HEK293 (cell line): ENCODE measurements around the gene PER1.
A peak's percentile ranks its signal among the peaks of the same experiment; 100 is the strongest.

Experiments used
- GLI4 ChIP-seq: fragments of 450-650 bp; formaldehyde crosslinking; IDR thresholded peaks from 2 replicates; pipeline ENCODE4 v1.5.1; 2016; ENCODE audit warnings: missing biosample characterization, missing genetic modification characterization
- GLIS1 ChIP-seq: fragments of 450-650 bp; formaldehyde crosslinking; IDR thresholded peaks from 2 replicates; pipeline ENCODE4 v1.5.1; 2016; ENCODE audit warnings: missing biosample characterization, missing genetic modification characterization
- KLF16 ChIP-seq: fragments of 450-650 bp; formaldehyde crosslinking; IDR thresholded peaks from 2 replicates; pipeline ENCODE4 v1.5.1; 2017; ENCODE audit warnings: missing biosample characterization, missing genetic modification characterization
- OSR2 ChIP-seq: fragments of 450-650 bp; formaldehyde crosslinking; IDR thresholded peaks from 2 replicates; pipeline ENCODE4 v1.5.1; 2016; ENCODE audit warnings: missing biosample characterization, missing genetic modification characterization
- OVOL3 ChIP-seq: fragments of 450-650 bp; formaldehyde crosslinking; IDR thresholded peaks from 2 replicates; pipeline ENCODE4 v1.5.1; 2016; ENCODE audit warnings: missing biosample characterization, missing genetic modification characterization
- REPIN1 ChIP-seq: fragments of 450-650 bp; formaldehyde crosslinking; IDR thresholded peaks from 2 replicates; pipeline ENCODE4 v1.5.1; 2017; ENCODE audit warnings: missing biosample characterization, missing genetic modification characterization, low read depth
- TRIM28 ChIP-seq: IDR thresholded peaks from 2 replicates; pipeline ENCODE4 v1.6.1; 2011; ENCODE audit warnings: low read length, control low read depth, borderline replicate concordance
- ZBTB8A ChIP-seq: fragments of 450-650 bp; formaldehyde crosslinking; IDR thresholded peaks from 2 replicates; pipeline ENCODE4 v1.5.1; 2016; ENCODE audit warnings: missing biosample characterization, missing genetic modification characterization
- ZFHX2 ChIP-seq: fragments of 450-650 bp; formaldehyde crosslinking; conservative IDR thresholded peaks from 2 replicates; pipeline ENCODE4 v1.5.1; 2016; ENCODE audit warnings: missing biosample characterization, missing genetic modification characterization
- ZFP3 ChIP-seq: fragments of 450-650 bp; formaldehyde crosslinking; IDR thresholded peaks from 2 replicates; pipeline ENCODE4 v1.5.1; 2016; ENCODE audit warnings: low read depth, missing biosample characterization, missing genetic modification characterization
- ZNF10 ChIP-seq: fragments of 450-650 bp; formaldehyde crosslinking; IDR thresholded peaks from 2 replicates; pipeline ENCODE4 v1.5.1; 2017; ENCODE audit warnings: missing biosample characterization, missing genetic modification characterization
- ZNF132 ChIP-seq: fragments of 450-650 bp; formaldehyde crosslinking; IDR thresholded peaks from 2 replicates; pipeline ENCODE4 v1.5.1; 2017; ENCODE audit warnings: missing biosample characterization, missing genetic modification characterization, borderline replicate concordance
- ZNF138 ChIP-seq: fragments of 450-650 bp; formaldehyde crosslinking; IDR thresholded peaks from 2 replicates; pipeline ENCODE4 v1.5.1; 2016; ENCODE audit warnings: missing biosample characterization, missing genetic modification characterization, borderline replicate concordance
- ZNF184 ChIP-seq: fragments of 450-650 bp; IDR thresholded peaks from 2 replicates; pipeline ENCODE4 v1.5.1; 2018; ENCODE audit warnings: missing biosample characterization, mild to moderate bottlenecking, missing genetic modification characterization
- ZNF19 ChIP-seq: fragments of 450-650 bp; formaldehyde crosslinking; IDR thresholded peaks from 2 replicates; pipeline ENCODE4; 2016; ENCODE audit warnings: missing biosample characterization, missing genetic modification characterization, low read depth
- ZNF214 ChIP-seq: fragments of 450-650 bp; formaldehyde crosslinking; IDR thresholded peaks from 2 replicates; pipeline ENCODE4 v1.5.1; 2017; ENCODE audit warnings: missing biosample characterization, mild to moderate bottlenecking, missing genetic modification characterization, borderline replicate concordance
- ZNF433 ChIP-seq: fragments of 450-650 bp; formaldehyde crosslinking; IDR thresholded peaks from 2 replicates; pipeline ENCODE4 v1.5.1; 2016; ENCODE audit warnings: missing biosample characterization, missing genetic modification characterization, low read depth
- ZNF473 ChIP-seq: fragments of 450-650 bp; formaldehyde crosslinking; IDR thresholded peaks from 2 replicates; pipeline ENCODE4 v1.5.1; 2017; ENCODE audit warnings: missing biosample characterization, missing genetic modification characterization
- ZNF48 ChIP-seq: fragments of 450-650 bp; formaldehyde crosslinking; IDR thresholded peaks from 2 replicates; pipeline ENCODE4 v1.5.1; 2016; ENCODE audit warnings: missing biosample characterization, missing genetic modification characterization
- ZNF488 ChIP-seq: fragments of 450-650 bp; formaldehyde crosslinking; IDR thresholded peaks from 2 replicates; pipeline ENCODE4 v1.5.1; 2016; ENCODE audit warnings: missing biosample characterization, missing genetic modification characterization
- ZNF501 ChIP-seq: fragments of 450-650 bp; formaldehyde crosslinking; IDR thresholded peaks from 2 replicates; pipeline ENCODE4 v1.5.1; 2016; ENCODE audit warnings: missing biosample characterization, missing genetic modification characterization
- ZNF510 ChIP-seq: fragments of 450-650 bp; formaldehyde crosslinking; IDR thresholded peaks from 2 replicates; pipeline ENCODE4 v1.5.1; 2018; ENCODE audit warnings: mild to moderate bottlenecking, missing genetic modification characterization, missing biosample characterization; ENCODE audit not compliant: insufficient replicate concordance
- ZNF555 ChIP-seq: fragments of 450-650 bp; formaldehyde crosslinking; conservative IDR thresholded peaks from 2 replicates; pipeline ENCODE4 v1.5.1; 2017; ENCODE audit warnings: missing biosample characterization, mild to moderate bottlenecking, missing genetic modification characterization, inconsistent platforms
- ZNF610 ChIP-seq: fragments of 450-650 bp; formaldehyde crosslinking; IDR thresholded peaks from 2 replicates; pipeline ENCODE4 v1.5.1; 2016; ENCODE audit warnings: missing biosample characterization, missing genetic modification characterization, borderline replicate concordance
- ZNF626 ChIP-seq: fragments of 450-650 bp; sonication (Bioruptor Pico); formaldehyde crosslinking; IDR thresholded peaks from 2 replicates; pipeline ENCODE4 v1.5.1; 2018; ENCODE audit warnings: missing biosample characterization, missing genetic modification characterization, inconsistent platforms
- ZNF704 ChIP-seq: fragments of 450-650 bp; formaldehyde crosslinking; IDR thresholded peaks from 2 replicates; pipeline ENCODE4 v1.5.1; 2016; ENCODE audit warnings: missing biosample characterization, missing genetic modification characterization
- ZNF777 ChIP-seq: fragments of 450-650 bp; formaldehyde crosslinking; IDR thresholded peaks from 2 replicates; pipeline ENCODE4 v1.5.1; 2017; ENCODE audit warnings: missing biosample characterization, missing genetic modification characterization, borderline replicate concordance
- ZNF837 ChIP-seq: fragments of 450-650 bp; formaldehyde crosslinking; IDR thresholded peaks from 2 replicates; pipeline ENCODE4 v1.5.1; 2016; ENCODE audit warnings: missing biosample characterization, missing genetic modification characterization
- ZSCAN23 ChIP-seq: fragments of 450-650 bp; formaldehyde crosslinking; IDR thresholded peaks from 2 replicates; pipeline ENCODE4 v1.5.1; 2016; ENCODE audit warnings: missing biosample characterization, missing genetic modification characterization
- TF ChIP-seq, protein P1 (sequence below): fragments of 450-650 bp; formaldehyde crosslinking; conservative IDR thresholded peaks from 2 replicates; pipeline ENCODE4 v1.5.1; 2016; ENCODE audit warnings: low read depth, missing biosample characterization, missing genetic modification characterization
- TF ChIP-seq, protein P2 (sequence below): fragments of 450-650 bp; formaldehyde crosslinking; IDR thresholded peaks from 2 replicates; pipeline ENCODE4 v1.5.1; 2016; ENCODE audit warnings: missing biosample characterization, missing genetic modification characterization

The PER1 gene

GRCh38 chr17:8120520-8121406 is 31.4 kb downstream of the PER1 start (continued):
- 0 out of 2 replicates have a peak, but pooled peaks have one; percentile 7 for TF ChIP-seq ZNF777
- no peak for TF ChIP-seq ZNF837 (tag by site-specific recombination)
- TF ChIP-seq ZNF501: peak; percentile 71; the same call in 1 of the 2 replicates
- TF ChIP-seq REPIN1 (tag by site-specific recombination): peak; percentile 57; the same call in 1 of the 2 replicates
- TF ChIP-seq OVOL3 (tag by site-specific recombination): peak; percentile 36; the same call in 1 of the 2 replicates
- no peak for TF ChIP-seq ZNF473
- peak; percentile 6; the same call in 1 of the 2 replicates for TF ChIP-seq ZFP3
- peak; percentile 43; the same call in 1 of the 2 replicates for TF ChIP-seq ZNF610
- TF ChIP-seq ZNF10 (tag by site-specific recombination): 0 out of 2 replicates have a peak, but pooled peaks have one; percentile 40
- TF ChIP-seq ZNF48 (tag by site-specific recombination): no peak
- TF ChIP-seq ZNF626 (tag by site-specific recombination): no peak
- TF ChIP-seq GLI4 (tag by site-specific recombination): peak; percentile 61; the same call in 1 of the 2 replicates
- TF ChIP-seq ZNF138 (tag by site-specific recombination): no peak
- TF ChIP-seq KLF16 (tag by site-specific recombination): peak; percentile 80
- TF ChIP-seq, protein P1, sequence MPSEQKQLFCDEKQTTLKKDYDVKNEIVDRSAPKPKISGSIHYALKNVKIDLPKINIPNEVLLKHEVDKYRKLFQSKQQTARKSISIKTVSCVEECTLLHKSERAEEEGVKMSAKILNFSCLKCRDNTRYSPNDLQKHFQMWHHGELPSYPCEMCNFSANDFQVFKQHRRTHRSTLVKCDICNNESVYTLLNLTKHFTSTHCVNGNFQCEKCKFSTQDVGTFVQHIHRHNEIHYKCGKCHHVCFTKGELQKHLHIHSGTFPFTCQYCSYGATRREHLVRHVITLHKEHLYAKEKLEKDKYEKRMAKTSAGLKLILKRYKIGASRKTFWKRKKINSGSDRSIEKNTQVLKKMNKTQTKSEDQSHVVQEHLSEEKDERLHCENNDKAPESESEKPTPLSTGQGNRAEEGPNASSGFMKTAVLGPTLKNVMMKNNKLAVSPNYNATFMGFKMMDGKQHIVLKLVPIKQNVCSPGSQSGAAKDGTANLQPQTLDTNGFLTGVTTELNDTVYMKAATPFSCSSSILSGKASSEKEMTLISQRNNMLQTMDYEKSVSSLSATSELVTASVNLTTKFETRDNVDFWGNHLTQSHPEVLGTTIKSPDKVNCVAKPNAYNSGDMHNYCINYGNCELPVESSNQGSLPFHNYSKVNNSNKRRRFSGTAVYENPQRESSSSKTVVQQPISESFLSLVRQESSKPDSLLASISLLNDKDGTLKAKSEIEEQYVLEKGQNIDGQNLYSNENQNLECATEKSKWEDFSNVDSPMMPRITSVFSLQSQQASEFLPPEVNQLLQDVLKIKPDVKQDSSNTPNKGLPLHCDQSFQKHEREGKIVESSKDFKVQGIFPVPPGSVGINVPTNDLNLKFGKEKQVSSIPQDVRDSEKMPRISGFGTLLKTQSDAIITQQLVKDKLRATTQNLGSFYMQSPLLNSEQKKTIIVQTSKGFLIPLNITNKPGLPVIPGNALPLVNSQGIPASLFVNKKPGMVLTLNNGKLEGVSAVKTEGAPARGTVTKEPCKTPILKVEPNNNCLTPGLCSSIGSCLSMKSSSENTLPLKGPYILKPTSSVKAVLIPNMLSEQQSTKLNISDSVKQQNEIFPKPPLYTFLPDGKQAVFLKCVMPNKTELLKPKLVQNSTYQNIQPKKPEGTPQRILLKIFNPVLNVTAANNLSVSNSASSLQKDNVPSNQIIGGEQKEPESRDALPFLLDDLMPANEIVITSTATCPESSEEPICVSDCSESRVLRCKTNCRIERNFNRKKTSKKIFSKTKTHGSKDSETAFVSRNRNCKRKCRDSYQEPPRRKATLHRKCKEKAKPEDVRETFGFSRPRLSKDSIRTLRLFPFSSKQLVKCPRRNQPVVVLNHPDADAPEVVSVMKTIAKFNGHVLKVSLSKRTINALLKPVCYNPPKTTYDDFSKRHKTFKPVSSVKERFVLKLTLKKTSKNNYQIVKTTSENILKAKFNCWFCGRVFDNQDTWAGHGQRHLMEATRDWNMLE (tag by site-specific recombination): 0 out of 2 replicates have a peak, but pooled peaks have one; percentile 17
- peak; percentile 18; the same call in 1 of the 2 replicates for TF ChIP-seq GLIS1 (tag by site-specific recombination)
- no peak for TF ChIP-seq ZNF132
- no peak for TF ChIP-seq ZNF19 (tag by site-specific recombination)
- no peak for TF ChIP-seq ZNF488
- TF ChIP-seq ZNF555 (tag by site-specific recombination): no peak
- TF ChIP-seq, protein P2, sequence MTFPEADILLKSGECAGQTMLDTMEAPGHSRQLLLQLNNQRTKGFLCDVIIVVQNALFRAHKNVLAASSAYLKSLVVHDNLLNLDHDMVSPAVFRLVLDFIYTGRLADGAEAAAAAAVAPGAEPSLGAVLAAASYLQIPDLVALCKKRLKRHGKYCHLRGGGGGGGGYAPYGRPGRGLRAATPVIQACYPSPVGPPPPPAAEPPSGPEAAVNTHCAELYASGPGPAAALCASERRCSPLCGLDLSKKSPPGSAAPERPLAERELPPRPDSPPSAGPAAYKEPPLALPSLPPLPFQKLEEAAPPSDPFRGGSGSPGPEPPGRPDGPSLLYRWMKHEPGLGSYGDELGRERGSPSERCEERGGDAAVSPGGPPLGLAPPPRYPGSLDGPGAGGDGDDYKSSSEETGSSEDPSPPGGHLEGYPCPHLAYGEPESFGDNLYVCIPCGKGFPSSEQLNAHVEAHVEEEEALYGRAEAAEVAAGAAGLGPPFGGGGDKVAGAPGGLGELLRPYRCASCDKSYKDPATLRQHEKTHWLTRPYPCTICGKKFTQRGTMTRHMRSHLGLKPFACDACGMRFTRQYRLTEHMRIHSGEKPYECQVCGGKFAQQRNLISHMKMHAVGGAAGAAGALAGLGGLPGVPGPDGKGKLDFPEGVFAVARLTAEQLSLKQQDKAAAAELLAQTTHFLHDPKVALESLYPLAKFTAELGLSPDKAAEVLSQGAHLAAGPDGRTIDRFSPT (tag by site-specific recombination): no peak
- no peak for TF ChIP-seq ZNF704 (tag by site-specific recombination)
- TF ChIP-seq ZFHX2 (tag by site-specific recombination): peak; percentile 56
- TF ChIP-seq ZSCAN23 (tag by site-specific recombination): peak; percentile 77; the same call in 1 of the 2 replicates
- no peak for TF ChIP-seq ZNF510 (tag by site-specific recombination)
- TF ChIP-seq ZNF433: no peak
- TF ChIP-seq TRIM28: 0 out of 2 replicates have a peak, but pooled peaks have one; percentile 16
- peak; percentile 91 for TF ChIP-seq ZBTB8A (tag by site-specific recombination)
- TF ChIP-seq ZNF214: no peak
- no peak for TF ChIP-seq OSR2
- TF ChIP-seq ZNF184 (tag by site-specific recombination): peak; percentile 74
